Islet of Langerhans (tissue), 1 donor: Measurements from ENCODE around the gene QARS1.
A peak's percentile ranks its signal among the peaks of the same experiment; 100 is the strongest.

Experiments
- FAIRE-seq: peaks from one replicate; lab custom pipeline; 2011; peaks lifted over from hg19 to GRCh38; lab: Jason Lieb, UNC

QARS1 gene

DNA sequence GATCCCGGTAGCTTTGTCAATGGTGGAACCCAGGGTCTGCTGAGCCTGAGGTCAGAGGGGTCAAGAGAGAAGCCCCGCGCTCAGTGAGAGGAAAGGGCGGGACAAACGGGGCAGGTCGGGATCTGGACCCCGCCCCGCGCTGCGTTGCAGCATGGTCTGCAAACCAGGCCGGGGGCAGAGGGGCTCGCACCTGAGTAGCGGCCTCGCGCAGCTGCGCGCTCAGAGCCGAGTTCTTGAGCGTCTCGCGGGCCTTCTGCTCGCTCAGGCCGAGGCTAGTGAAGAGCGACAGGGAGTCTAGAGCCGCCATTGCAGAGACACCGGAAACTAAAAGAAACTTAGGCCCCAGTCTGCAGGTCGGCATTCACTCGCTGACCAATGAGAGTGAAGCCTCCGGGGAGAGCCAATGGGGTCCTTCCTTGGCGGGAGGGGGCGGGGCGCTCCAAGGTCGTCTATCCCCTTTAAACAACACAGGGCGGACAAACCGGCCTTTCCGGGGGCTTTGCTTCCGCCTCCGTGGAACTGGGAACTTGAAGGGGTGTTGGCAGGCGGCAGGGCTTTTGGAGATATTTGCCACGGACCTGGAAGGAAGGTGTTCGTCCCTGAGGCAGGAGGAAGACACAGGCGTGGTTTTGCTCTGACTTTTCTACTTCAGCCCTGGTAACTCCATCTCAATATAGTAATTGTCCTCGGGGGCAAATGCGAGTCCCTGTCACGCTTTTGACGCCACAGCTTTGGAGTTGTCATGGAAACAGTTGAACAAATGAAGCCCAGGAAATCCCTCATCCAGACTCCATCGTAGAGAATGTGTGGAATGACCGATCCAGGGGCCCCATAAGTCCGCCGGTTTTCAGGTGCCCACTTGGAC, at the start of gene QARS1:
Gene QARS1, minus strand, starts transcription at position 331 of the 865 bp plus-strand sequence. Its CDS starts 24 bp downstream, at position 307.
- FAIRE-seq = peak; percentile 17

- FAIRE-seq = no peak
Observed at GRCh38 chr3:49153349-49153912, 48.9 kb upstream of the QARS1 start.

DNA sequence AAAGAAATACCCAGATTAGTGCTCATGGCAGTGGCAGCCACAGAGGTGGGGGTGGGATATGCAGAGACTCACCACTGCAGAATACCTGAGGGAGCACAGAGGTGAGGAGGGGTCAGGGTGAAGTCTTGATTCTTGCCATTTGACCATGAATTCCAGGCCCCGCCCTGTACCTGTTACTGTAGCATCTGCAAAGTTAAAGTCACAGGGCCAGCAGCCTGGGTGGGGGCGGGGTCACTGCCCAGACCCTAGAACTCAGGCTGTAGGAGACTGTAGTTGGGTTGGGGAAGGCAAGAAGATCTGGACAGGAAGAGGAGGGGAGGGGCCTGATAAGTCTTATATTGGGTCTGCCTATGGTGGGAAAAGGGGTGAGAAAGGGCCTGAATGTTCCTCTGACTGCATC, 47.1 kb upstream of the QARS1 start:
- no peak for FAIRE-seq

DNA sequence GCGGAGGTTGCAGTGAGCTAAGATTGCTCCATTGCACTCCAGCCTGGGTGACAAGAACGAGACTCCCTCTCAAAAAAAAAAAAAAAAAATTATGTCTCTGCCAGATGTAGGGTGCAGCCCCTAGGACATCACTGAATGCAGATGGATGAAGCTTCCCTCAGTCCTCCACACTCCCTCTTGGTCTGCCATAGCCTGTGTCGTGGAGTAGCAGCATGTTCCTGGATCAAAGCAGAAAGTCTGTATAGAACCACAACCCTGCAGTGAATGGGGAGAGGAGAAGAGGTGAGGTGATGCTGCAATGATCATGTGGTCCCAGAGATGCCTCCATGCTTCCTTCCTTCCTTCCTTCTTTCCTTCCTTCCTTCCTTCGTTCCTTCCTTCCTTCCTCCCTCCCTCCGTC, 43.6 kb upstream of the QARS1 start:
- no peak for FAIRE-seq

- no peak for FAIRE-seq
Observed at GRCh38 chr3:49140080-49140479, 35.5 kb upstream of the QARS1 start.

GRCh38 chr3:49135499-49135898, 30.9 kb upstream of the QARS1 start:
- FAIRE-seq = no peak

DNA sequence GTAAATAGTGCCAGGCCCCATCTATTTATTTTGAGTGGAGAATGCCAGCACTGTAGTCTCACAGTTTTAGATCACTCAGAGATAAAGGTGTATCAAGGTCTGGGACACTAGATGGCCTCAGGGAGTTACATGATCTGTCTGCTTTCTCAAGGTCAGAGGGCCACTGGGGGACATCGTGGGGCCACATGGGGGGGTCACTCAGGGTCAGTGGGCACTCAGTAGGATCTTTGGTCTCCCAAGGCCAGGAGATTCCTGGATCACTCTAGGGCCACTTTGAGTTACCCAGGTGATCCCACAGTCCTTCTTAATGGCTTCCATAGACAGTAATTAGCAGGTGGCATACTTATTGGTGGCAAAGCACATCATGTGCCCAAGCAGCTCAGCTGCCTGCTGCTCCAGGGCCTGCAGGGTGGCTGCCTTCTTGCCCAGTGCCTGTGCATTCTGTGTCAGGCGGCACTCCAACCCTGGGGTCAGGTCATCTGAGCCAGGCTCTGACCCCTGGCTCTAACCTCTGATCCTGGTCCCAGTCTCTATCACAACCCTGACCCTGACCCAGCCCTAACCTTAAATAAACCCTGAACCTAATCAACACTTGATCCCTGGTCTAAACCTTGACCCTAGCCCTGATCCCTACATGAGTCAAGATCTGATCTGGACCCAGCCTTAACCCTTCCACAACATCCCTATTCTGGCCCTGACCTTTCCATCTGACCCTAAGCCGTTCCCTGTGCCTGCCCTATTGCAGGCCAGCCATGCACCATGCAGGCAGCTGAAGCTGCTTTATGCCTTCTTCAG, 30.1 kb upstream of the QARS1 start:
- no peak for FAIRE-seq

GRCh38 chr3:49133226-49133951, 28.8 kb upstream of the QARS1 start:
- no peak for FAIRE-seq

DNA sequence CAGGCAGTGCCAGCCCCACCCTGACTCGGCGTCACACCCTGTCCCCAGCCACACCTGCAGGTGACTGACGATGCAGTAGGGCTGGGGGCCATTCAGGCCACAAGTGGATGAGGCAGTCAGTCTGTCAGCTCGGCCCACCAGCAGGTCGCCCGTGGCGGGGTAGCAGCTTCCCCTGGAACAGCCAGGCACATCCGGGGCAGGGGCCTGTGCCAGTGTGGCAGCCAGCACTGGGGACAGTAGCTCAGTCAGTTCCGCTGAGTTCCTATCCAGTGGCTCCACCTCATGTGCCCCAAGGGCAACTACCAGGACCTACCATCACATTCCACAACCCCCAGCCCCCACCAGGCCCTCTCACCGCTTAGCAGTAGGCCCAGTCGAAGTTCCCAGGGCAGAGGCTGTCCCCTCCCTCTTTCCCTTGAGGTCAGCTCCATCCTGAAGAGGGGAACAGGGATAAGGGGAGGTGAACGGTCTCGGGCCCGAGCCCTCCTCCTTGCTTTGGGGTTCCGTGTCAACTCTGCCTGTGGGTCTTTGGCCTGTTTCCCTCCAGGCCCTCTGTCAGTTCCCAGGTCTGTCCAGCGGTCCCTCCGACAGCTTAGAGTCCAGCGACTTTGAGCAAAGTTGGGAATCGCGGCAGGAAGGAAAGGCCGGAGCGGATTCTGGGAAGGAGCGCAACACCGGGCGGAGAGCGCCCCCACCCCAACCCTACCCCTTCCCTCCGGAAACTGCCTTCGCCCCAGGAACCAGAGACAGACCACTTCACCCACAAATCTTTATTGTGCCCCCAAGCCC, 28.1 kb upstream of the QARS1 start, which contains the start of gene LAMB2:
Gene LAMB2, minus strand, starts transcription at position 614 of the 789 bp plus-strand sequence. Its CDS starts 183 bp downstream, at position 431.
- no peak for FAIRE-seq

GRCh38 chr3:49132073-49132436, 27.5 kb upstream of the QARS1 start:
- no peak for FAIRE-seq

DNA sequence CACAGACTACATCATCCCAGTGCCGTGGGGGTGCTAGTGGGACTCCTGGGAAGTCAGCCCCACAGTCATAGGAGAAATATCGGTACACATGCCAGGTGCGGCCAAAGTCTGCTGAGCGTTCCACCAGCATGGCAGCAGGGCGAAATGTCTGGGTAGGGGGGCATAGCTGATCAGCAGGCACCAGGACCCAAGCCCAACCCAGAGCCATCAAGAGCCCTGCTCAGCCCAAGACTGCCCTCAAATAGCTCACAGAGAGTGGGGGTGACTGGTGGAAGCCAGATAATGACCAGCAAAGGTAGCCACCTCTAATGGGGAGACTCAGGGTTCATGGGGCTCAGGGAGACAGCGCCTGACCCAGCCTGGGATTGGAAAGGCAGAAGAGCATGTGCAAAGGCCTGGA, 27.0 kb upstream of the QARS1 start:
- FAIRE-seq = no peak

GRCh38 chr3:49131040-49131439, 26.5 kb upstream of the QARS1 start:
- no peak for FAIRE-seq

GRCh38 chr3:49124991-49125670, 20.6 kb upstream of the QARS1 start:
- no peak for FAIRE-seq

DNA sequence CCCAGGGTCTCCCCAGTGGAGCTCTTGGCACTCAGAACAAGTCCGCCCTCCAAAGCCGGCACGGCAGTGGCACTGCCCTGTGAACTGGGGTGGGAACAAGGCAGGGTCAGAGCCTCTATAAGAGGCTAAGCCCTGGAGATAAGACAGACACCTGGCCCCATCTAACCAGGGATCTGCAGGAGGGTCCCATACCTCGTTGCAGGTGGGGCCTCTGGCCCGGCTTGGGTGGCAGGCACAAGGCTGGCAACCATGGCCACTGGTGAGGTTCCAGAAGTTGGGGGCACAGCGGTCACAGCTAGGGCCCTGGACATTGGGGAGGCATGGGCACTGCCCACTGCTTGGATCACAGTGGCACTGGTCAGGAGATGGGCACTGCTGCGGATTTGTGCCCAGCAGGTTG, 19.6 kb upstream of the QARS1 start:
- FAIRE-seq = no peak

DNA sequence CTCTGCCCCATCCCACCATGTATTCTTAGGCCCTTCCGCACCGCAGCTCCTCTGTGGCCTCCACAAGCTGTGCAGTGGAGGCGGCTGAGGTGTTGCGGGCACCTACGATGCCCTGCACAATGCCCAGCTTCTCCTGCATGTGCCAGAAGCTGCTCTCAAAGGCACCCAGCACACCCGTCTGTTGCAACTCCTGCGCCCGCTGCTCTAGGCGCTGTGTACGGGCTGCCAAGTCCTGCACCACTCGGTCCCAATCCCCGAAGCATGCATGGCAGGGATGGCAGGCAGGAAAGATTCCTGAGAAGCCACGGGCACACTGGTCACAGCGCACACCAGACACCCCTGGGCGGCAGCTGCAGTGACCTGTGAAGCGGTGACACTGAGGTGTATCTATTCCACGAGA, 19.1 kb upstream of the QARS1 start:
- no peak for FAIRE-seq

DNA sequence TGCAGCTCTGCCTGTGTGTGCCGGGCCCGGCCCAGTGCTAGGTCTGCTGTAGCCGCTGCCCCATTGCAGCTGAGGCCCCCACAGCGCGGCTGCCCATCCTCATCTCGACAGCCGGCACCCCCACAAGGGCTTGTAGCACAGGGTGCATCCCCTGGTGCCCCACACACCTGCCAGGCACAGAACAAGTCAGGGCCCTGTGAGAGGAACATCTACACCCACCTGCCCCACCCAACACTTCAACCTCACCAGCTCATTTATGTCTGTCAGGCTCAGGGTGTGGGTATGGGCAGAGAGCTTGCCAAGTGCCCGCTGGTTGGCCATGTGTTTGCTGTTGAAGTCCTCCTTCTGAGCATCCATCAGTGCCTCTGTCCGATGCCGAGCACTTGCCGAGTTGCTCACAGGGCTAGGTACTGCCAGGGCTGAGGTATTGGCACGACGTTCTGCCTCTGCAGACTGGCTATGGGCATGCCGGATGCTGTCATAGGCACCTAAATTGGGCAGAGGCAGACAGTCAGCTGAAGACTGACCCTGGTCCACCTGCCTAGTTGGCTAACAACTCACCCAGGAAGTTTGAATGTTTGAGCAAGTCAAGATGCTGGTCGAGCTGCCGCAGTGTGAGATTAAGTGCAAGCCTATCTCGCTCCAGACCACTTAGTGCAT, 18.5 kb upstream of the QARS1 start:
- no peak for FAIRE-seq

GRCh38 chr3:49122451-49122850, 17.9 kb upstream of the QARS1 start:
- no peak for FAIRE-seq

GRCh38 chr3:49122022-49122421, 17.5 kb upstream of the QARS1 start:
- FAIRE-seq = no peak

- FAIRE-seq = no peak
Observed at GRCh38 chr3:49121132-49121736, 16.7 kb upstream of the QARS1 start.
